Epithelial cell of prostate (primary cell): ENCODE measurements around the gene ZNF766.
"Not testable (repeated sequence)": the region's sequence is repeated elsewhere in the genome, so short reads cannot be mapped to it uniquely, and the experiment has no call there.

Source experiments
- DNase-seq: peaks from one replicate; pipeline ENCODE4 v3.0.0-alpha.2; 2011; ENCODE audit warnings: low read depth, low spot score
- H3K27ac ChIP-seq: fragments of 450-650 bp; 2 replicates; pipeline ENCODE4 v1.5.1; 2017; ENCODE audit warnings: mild to moderate bottlenecking

ZNF766 gene

GRCh38 chr19:52269338-52270261 lies at the start of gene ZNF766:
Gene ZNF766 (plus strand): TSS chr19:52269587. CDS start chr19:52269614, 27 bp downstream.
- peak within 1 kb of the TSS; percentile 80 for H3K27ac ChIP-seq
- peak; percentile 73 for DNase-seq

GRCh38 chr19:52219611-52220010 lies 49.8 kb upstream of the ZNF766 start:
- H3K27ac ChIP-seq, result no peak overlapping the region
- DNase-seq, result no peak

- no peak for DNase-seq
- no peak overlapping the region for H3K27ac ChIP-seq
These were observed 48.4 kb upstream of the ZNF766 start for GRCh38 chr19:52221031-52221430.

GRCh38 chr19:52221831-52222375 lies 47.5 kb upstream of the ZNF766 start:
- no peak for DNase-seq
- H3K27ac ChIP-seq, result no peak overlapping the region

- no peak for DNase-seq
- no peak overlapping the region for H3K27ac ChIP-seq
These were observed 45.2 kb upstream of the ZNF766 start for GRCh38 chr19:52224211-52224610.

- DNase-seq, result no peak
- H3K27ac ChIP-seq, result no peak overlapping the region
These were observed 42.7 kb upstream of the ZNF766 start for GRCh38 chr19:52226652-52227051.

- no peak for DNase-seq
- H3K27ac ChIP-seq, result no peak overlapping the region
These were observed 42.0 kb upstream of the ZNF766 start for GRCh38 chr19:52227196-52227940.

GRCh38 chr19:52227980-52228379 lies 41.4 kb upstream of the ZNF766 start:
- H3K27ac ChIP-seq, result no peak overlapping the region
- DNase-seq, result no peak

- no peak overlapping the region for H3K27ac ChIP-seq
- no peak for DNase-seq
These were observed 39.9 kb upstream of the ZNF766 start for GRCh38 chr19:52229524-52229923.

GRCh38 chr19:52230685-52231084 lies 38.7 kb upstream of the ZNF766 start:
- H3K27ac ChIP-seq, result peak overlapping the region; percentile 56
- no peak for DNase-seq

GRCh38 chr19:52231154-52231910 lies 38.1 kb upstream of the ZNF766 start:
- DNase-seq, result peak; percentile 49
- H3K27ac ChIP-seq, result peak overlapping the region; percentile 56

- DNase-seq, result no peak
- H3K27ac ChIP-seq, result no peak overlapping the region
These were observed 35.0 kb upstream of the ZNF766 start for GRCh38 chr19:52234406-52234805.

GRCh38 chr19:52237197-52237596 lies 32.2 kb upstream of the ZNF766 start:
- H3K27ac ChIP-seq, result no peak overlapping the region
- no peak for DNase-seq

GRCh38 chr19:52237771-52238400 lies 31.5 kb upstream of the ZNF766 start:
- H3K27ac ChIP-seq, result no peak overlapping the region
- no peak for DNase-seq

GRCh38 chr19:52244021-52244420 lies 25.4 kb upstream of the ZNF766 start:
- no peak for DNase-seq
- no peak overlapping the region for H3K27ac ChIP-seq

GRCh38 chr19:52248241-52248640 lies 21.1 kb upstream of the ZNF766 start:
- no peak overlapping the region for H3K27ac ChIP-seq
- no peak for DNase-seq

GRCh38 chr19:52258426-52258825 lies 11.0 kb upstream of the ZNF766 start:
- no peak for DNase-seq
- H3K27ac ChIP-seq, result no peak overlapping the region

GRCh38 chr19:52265556-52265955 lies 3.8 kb upstream of the ZNF766 start:
- H3K27ac ChIP-seq, result not testable (repeated sequence)
- DNase-seq, result peak; percentile 18

- DNase-seq, result no peak
- H3K27ac ChIP-seq, result peak overlapping the region; percentile 80
These were observed 989 bp downstream of the ZNF766 start for GRCh38 chr19:52270266-52270885.
